ENCODE measurements around the gene PPP1R14B. TPM values are rescaled to one million over a fixed set of nuclear protein-coding genes. Genes with fewer than 3 reads are reported as not detected.
A peak's percentile ranks its signal among the peaks of the same experiment; 100 is the strongest.

PPP1R14B gene
- total and polyA plus RNA-seq, 2 experiments from 2014 or later = 115 to 239 TPM

- Histone ChIP-seq H2AFZ (no peak overlapping the region), H4K20me1 (ENCODE audit: insufficient read depth) (no peaks in the 10 kb centered on the region), H3K4me1 (ENCODE audit: insufficient read depth) (peaks cover 6% of the 10 kb centered on the region; the same call in 1 of the 2 replicates), H3K4me3 (no peak overlapping the region), H3K4me2 (ENCODE audit: unreplicated experiment) (no peak overlapping the region), H3K79me2 (ENCODE audit: insufficient read depth) (peaks cover 34% of the 10 kb centered on the region), H3K27ac (no peak overlapping the region), H3F3A (ENCODE audit: insufficient read depth) (no peaks in the 10 kb centered on the region), H3K36me3 (ENCODE audit: low read depth) (no peaks in the 10 kb centered on the region), H3K9me3 (ENCODE audit: low read depth) (no peaks in the 10 kb centered on the region), H3K27me3 (replicated peaks; ENCODE audit: insufficient read depth) (no peaks in the 10 kb centered on the region), H3K9ac (no peak overlapping the region), H3K9me2 (ENCODE audit: insufficient read depth) (no peaks in the 10 kb centered on the region)
- in situ Hi-C loops (cut with MboI) = no loop called here
- no peak for TF ChIP-seq EZH2phosphoT487 (IDR thresholded peaks at IDR 0.05; ENCODE audit: insufficient read depth, low read depth)
- TF ChIP-seq EZH2 (IDR thresholded peaks at IDR 0.05; ENCODE audit: insufficient read depth, poor library complexity, severe bottlenecking) = no peak
- WGBS, 2 experiments (ENCODE audit: low coverage in 1 of 2, low lambda C conversion rate in 2 of 2, missing lambda C conversion rate in 2 of 2) = 82% methylated on average over 23 to 24 of the region's 24 CpGs
- no peak for DNase-seq
These were observed 23.6 kb downstream of the PPP1R14B start for GRCh38 chr11:64223001-64223651.

GRCh38 chr11:64222651-64223000 lies 24.1 kb downstream of the PPP1R14B start:
- peak; percentile 37 for DNase-seq
- Histone ChIP-seq H3K9ac (no peak overlapping the region), H3K79me2 (ENCODE audit: insufficient read depth) (peaks cover 29% of the 10 kb centered on the region), H3K36me3 (ENCODE audit: low read depth) (no peaks in the 10 kb centered on the region), H3K4me2 (ENCODE audit: unreplicated experiment) (no peak overlapping the region), H4K20me1 (ENCODE audit: insufficient read depth) (no peaks in the 10 kb centered on the region), H2AFZ (no peak overlapping the region), H3K9me3 (ENCODE audit: low read depth) (no peaks in the 10 kb centered on the region), H3K4me1 (ENCODE audit: insufficient read depth) (peaks cover 6% of the 10 kb centered on the region; the same call in 1 of the 2 replicates), H3K27me3 (replicated peaks; ENCODE audit: insufficient read depth) (no peaks in the 10 kb centered on the region), H3K9me2 (ENCODE audit: insufficient read depth) (no peaks in the 10 kb centered on the region), H3K27ac (no peak overlapping the region), H3K4me3 (no peak overlapping the region), H3F3A (ENCODE audit: insufficient read depth) (no peaks in the 10 kb centered on the region)
- 62% methylated on average over 9 of the region's 9 CpGs for WGBS, 2 experiments (ENCODE audit: low coverage in 1 of 2, low lambda C conversion rate in 2 of 2, missing lambda C conversion rate in 2 of 2)
- TF ChIP-seq EZH2phosphoT487 (IDR thresholded peaks at IDR 0.05; ENCODE audit: insufficient read depth, low read depth) (no peak), EZH2 (IDR thresholded peaks at IDR 0.05; ENCODE audit: insufficient read depth, poor library complexity, severe bottlenecking) (no peak)
- in situ Hi-C loops (cut with MboI) = no loop called here

GRCh38 chr11:64220798-64221197 lies 25.9 kb downstream of the PPP1R14B start:
- H3K79me2 ChIP-seq (ENCODE audit: insufficient read depth) = peaks cover 12% of the 10 kb centered on the region
- no peaks in the 10 kb centered on the region for H3K27me3 ChIP-seq (replicated peaks; ENCODE audit: insufficient read depth)
- no peak overlapping the region for H3K27ac ChIP-seq
- no peak overlapping the region for H3K4me3 ChIP-seq
- H3K4me1 ChIP-seq (ENCODE audit: insufficient read depth) = no peaks in the 10 kb centered on the region
- no peaks in the 10 kb centered on the region for H3K9me3 ChIP-seq (ENCODE audit: low read depth)
- H4K20me1 ChIP-seq (ENCODE audit: insufficient read depth) = no peaks in the 10 kb centered on the region
- H3K36me3 ChIP-seq (ENCODE audit: low read depth) = no peaks in the 10 kb centered on the region
- WGBS, 2 experiments (ENCODE audit: low coverage in 1 of 2, low lambda C conversion rate in 2 of 2, missing lambda C conversion rate in 2 of 2) = 88 to 90% methylated on average over 11 to 14 of the region's 14 CpGs
- no peaks in the 10 kb centered on the region for H3K9me2 ChIP-seq (ENCODE audit: insufficient read depth)
- no peak overlapping the region for H3K9ac ChIP-seq
- in situ Hi-C loops (cut with MboI) = no loop called here
- no peak overlapping the region for H3K4me2 ChIP-seq (ENCODE audit: unreplicated experiment)
- no peak overlapping the region for H2AFZ ChIP-seq
- no peak for DNase-seq
- H3F3A ChIP-seq (ENCODE audit: insufficient read depth) = no peaks in the 10 kb centered on the region
- TF ChIP-seq EZH2 (IDR thresholded peaks at IDR 0.05; ENCODE audit: insufficient read depth, poor library complexity, severe bottlenecking) = no peak
- TF ChIP-seq EZH2phosphoT487 (IDR thresholded peaks at IDR 0.05; ENCODE audit: insufficient read depth, low read depth) = no peak

- Histone ChIP-seq H4K20me1 (ENCODE audit: insufficient read depth) (no peaks in the 10 kb centered on the region), H2AFZ (no peak overlapping the region), H3F3A (ENCODE audit: insufficient read depth) (0 out of 2 replicates have a peak, but pooled peaks cover under 1% of the 10 kb centered on the region), H3K36me3 (ENCODE audit: low read depth) (no peaks in the 10 kb centered on the region), H3K9me3 (ENCODE audit: low read depth) (no peaks in the 10 kb centered on the region), H3K4me2 (ENCODE audit: unreplicated experiment) (no peak overlapping the region), H3K79me2 (ENCODE audit: insufficient read depth) (peaks cover 7% of the 10 kb centered on the region), H3K27me3 (replicated peaks; ENCODE audit: insufficient read depth) (no peaks in the 10 kb centered on the region), H3K9ac (no peak overlapping the region), H3K4me1 (ENCODE audit: insufficient read depth) (peaks cover 4% of the 10 kb centered on the region), H3K9me2 (ENCODE audit: insufficient read depth) (no peaks in the 10 kb centered on the region), H3K27ac (no peak overlapping the region), H3K4me3 (no peak overlapping the region)
- TF ChIP-seq EZH2phosphoT487 (IDR thresholded peaks at IDR 0.05; ENCODE audit: insufficient read depth, low read depth) (no peak), EZH2 (IDR thresholded peaks at IDR 0.05; ENCODE audit: insufficient read depth, poor library complexity, severe bottlenecking) (no peak)
- in situ Hi-C loops (cut with MboI) = no loop called here
- DNase-seq = no peak
- WGBS, 2 experiments (ENCODE audit: low coverage in 1 of 2, low lambda C conversion rate in 2 of 2, missing lambda C conversion rate in 2 of 2) = 83 to 85% methylated on average over 12 to 16 of the region's 17 CpGs
These were observed 26.5 kb downstream of the PPP1R14B start for GRCh38 chr11:64220271-64220670.

Measured in GM23248 (cell line).